ENCODE results near the gene PRR29.

PRR29 gene

DNA sequence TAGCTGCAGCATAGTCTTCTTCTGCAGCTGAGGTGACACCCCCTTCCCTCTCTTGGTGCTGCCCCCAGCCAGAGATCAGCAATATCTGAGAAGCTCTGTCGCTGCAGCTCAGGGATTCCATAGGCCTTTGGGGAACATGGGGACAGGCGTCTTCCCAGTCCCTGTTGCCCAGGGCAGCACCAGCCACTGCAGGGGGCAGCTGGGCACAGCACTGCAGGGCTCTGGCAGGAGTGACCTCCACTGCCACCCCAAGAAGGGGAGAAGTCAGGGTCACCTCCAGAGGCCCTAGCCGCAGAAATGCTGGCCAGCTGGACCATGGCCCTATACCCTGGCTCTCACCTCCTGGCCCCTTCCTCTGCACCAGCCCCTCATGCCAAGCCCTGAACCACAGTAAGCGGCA is 42.4 kb upstream of the PRR29 start:
- no peak overlapping the region for H3K4me3 ChIP-seq (replicated peaks in 1 of 2; ENCODE audit: low read depth in 2 of 2, low read length in 2 of 2)
- no peak for DNase-seq (ENCODE audit: low read depth in 2 of 2)
- TF ChIP-seq CTCF (IDR thresholded peaks at IDR 0.05; ENCODE audit: low read depth, low read length) = no peak

DNA sequence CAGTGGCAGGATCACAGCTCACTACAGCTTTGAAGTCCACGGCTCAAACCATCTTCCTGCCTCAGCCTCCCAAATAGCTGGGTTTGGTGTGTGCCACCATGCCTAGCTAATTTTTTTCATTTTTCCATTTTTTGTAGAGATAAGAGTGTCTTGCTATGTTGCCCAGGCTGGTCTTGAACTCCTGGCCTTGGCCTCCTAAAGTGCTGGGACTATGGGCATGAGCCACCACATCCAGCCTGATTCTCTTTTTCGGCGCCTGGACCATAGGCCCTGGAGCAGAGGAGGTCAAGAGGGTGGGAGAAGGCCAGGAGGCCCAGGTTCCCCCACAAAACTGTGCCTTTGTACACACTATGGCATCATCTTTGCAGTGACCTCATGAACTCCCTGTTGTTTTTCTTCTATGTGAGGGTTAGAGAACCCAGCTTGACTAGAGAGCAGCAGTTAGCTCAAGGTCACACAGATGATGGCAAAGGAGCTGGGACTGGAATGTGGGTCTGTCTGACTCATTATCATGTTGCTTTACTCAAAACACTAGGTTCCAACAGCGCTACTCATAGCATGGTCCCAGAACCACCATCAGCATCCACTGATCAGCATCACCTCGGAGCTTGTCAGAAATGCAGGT is 41.7 kb upstream of the PRR29 start:
- DNase-seq (ENCODE audit: low read depth in 2 of 2) = peak; percentile 17 to 64
- TF ChIP-seq CTCF (IDR thresholded peaks at IDR 0.05; ENCODE audit: low read depth, low read length) = no peak
- H3K4me3 ChIP-seq (replicated peaks in 1 of 2; ENCODE audit: low read depth in 2 of 2, low read length in 2 of 2) = no peak overlapping the region

- TF ChIP-seq CTCF (IDR thresholded peaks at IDR 0.05; ENCODE audit: low read depth, low read length) = no peak
- H3K4me3 ChIP-seq (replicated peaks in 1 of 2; ENCODE audit: low read depth in 2 of 2, low read length in 2 of 2) = no peak overlapping the region
- no peak for DNase-seq (ENCODE audit: low read depth in 2 of 2)
These were observed 38.1 kb upstream of the PRR29 start for GRCh38 chr17:63960006-63960405.

DNA sequence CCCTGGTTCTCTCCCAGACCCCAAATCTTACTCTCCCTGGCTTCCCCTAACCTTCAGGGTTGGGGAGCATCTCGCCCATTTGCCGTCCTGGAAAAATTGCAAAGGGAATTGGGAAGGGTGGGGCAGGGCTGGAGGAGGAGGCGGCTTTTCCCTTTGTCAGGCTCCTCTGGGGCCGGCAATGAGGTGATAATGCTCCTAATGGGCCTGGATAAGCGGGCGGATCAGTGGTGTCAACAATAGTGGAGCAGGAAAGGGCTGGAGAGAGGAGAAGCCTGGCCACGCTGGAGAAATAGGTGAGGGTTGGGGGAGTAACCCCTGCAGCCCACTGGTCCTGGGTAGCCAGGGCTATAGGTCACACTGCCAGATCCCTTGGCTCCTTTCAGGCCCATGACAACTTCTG is 37.7 kb upstream of the PRR29 start:
- TF ChIP-seq CTCF (IDR thresholded peaks at IDR 0.05; ENCODE audit: low read depth, low read length) = no peak
- H3K4me3 ChIP-seq (replicated peaks in 1 of 2; ENCODE audit: low read depth in 2 of 2, low read length in 2 of 2) = no peak overlapping the region
- no peak for DNase-seq (ENCODE audit: low read depth in 2 of 2)

GRCh38 chr17:63961355-63962212 is 36.6 kb upstream of the PRR29 start:
- peak; percentile 64 to 80 for DNase-seq (ENCODE audit: low read depth in 2 of 2)
- no peak for TF ChIP-seq CTCF (IDR thresholded peaks at IDR 0.05; ENCODE audit: low read depth, low read length)
- no peak overlapping the region for H3K4me3 ChIP-seq (replicated peaks in 1 of 2; ENCODE audit: low read depth in 2 of 2, low read length in 2 of 2)

DNA sequence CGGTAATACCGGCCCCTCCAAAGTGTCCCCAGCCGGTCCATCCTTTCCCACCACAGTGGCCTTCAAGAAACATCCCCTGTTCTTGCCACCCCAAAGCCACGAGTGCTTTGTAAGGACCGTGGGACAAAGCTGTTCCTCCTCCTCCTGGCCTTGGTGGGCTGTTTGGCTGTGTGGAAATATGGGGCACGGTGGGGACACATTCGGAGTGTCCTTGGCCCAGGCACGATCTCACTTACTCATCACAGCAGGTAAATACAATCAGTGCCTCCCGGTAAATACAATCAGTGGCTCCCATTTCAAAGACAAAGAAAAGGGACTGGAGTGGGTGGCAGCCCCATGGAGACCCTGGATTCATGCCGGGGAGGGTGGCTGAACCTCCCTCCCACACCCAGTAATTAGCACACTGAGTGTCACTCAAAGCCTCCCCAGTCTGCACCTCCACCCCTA is 35.8 kb upstream of the PRR29 start:
- no peak for DNase-seq (ENCODE audit: low read depth in 2 of 2)
- no peak overlapping the region for H3K4me3 ChIP-seq (replicated peaks in 1 of 2; ENCODE audit: low read depth in 2 of 2, low read length in 2 of 2)
- no peak for TF ChIP-seq CTCF (IDR thresholded peaks at IDR 0.05; ENCODE audit: low read depth, low read length)

Data from cardiac fibroblast (primary cell).